GM12878 (cell line): ENCODE data around the gene LMBRD1. TPM values are rescaled to one million over a fixed set of nuclear protein-coding genes. Genes with fewer than 3 reads are reported as not detected.

Source experiments
- BHLHE40 ChIP-seq, 2 experiments: fragments of 450-650 bp in 1 of 2; IDR thresholded peaks; 2 replicates each; pipeline ENCODE4 v1.6.1; 2011 to 2017; ENCODE audit warnings: low read depth in 2 of 2, borderline replicate concordance in 1 of 2, improper control_type of control experiment in 1 of 2, low read length in 1 of 2, mild to moderate bottlenecking in 1 of 2
- DPF2 ChIP-seq: fragments of 450-650 bp; IDR thresholded peaks from 2 replicates; pipeline ENCODE4 v1.6.1; 2017; ENCODE audit warnings: mild to moderate bottlenecking
- ETV6 ChIP-seq, 2 experiments: fragments of 450-650 bp in 1 of 2; IDR thresholded peaks in 1 of 2; conservative IDR thresholded peaks in 1 of 2; 2 replicates each; pipeline ENCODE4 v1.6.1; 2014; ENCODE audit warnings: antibody characterized with exemption in 1 of 2, borderline replicate concordance in 1 of 2, low read depth in 1 of 2, mild to moderate bottlenecking in 1 of 2, moderate library complexity in 1 of 2
- FOXK2 ChIP-seq: fragments of 450-650 bp; IDR thresholded peaks from 2 replicates; pipeline ENCODE4 v1.6.1; 2017; ENCODE audit warnings: mild to moderate bottlenecking, moderate library complexity
- JUNB ChIP-seq: IDR thresholded peaks from 2 replicates; pipeline ENCODE4 v1.6.1; 2016; ENCODE audit warnings: antibody characterized with exemption, mild to moderate bottlenecking
- NFYA ChIP-seq: IDR thresholded peaks from 2 replicates; pipeline ENCODE4 v1.6.1; 2011; ENCODE audit warnings: low read depth, mild to moderate bottlenecking, low read length, improper control_type of control experiment, borderline replicate concordance
- NFYB ChIP-seq: IDR thresholded peaks from 2 replicates; pipeline ENCODE4 v1.6.1; 2011; ENCODE audit warnings: low read depth, mild to moderate bottlenecking, low read length, improper control_type of control experiment, moderate library complexity; ENCODE audit not compliant: insufficient read depth
- NR2F1 ChIP-seq: fragments of 450-650 bp; conservative IDR thresholded peaks from 2 replicates; pipeline ENCODE4 v1.6.1; 2017; ENCODE audit warnings: mild to moderate bottlenecking
- PAX5 ChIP-seq: IDR thresholded peaks from 2 replicates; pipeline ENCODE4 v1.6.1; 2011; ENCODE audit warnings: low read depth, low read length, borderline replicate concordance
- POU2F2 ChIP-seq: IDR thresholded peaks from 3 replicates; pipeline ENCODE4 v1.6.1; 2011; ENCODE audit warnings: low read depth, mild to moderate bottlenecking, low read length, borderline replicate concordance
- SMARCA5 ChIP-seq: fragments of 450-650 bp; IDR thresholded peaks from 2 replicates; pipeline ENCODE4 v1.6.1; 2017; ENCODE audit warnings: mild to moderate bottlenecking
- TCF12 ChIP-seq: IDR thresholded peaks from 2 replicates; pipeline ENCODE4 v1.6.1; 2011; ENCODE audit warnings: low read depth, mild to moderate bottlenecking, low read length
- YY1 ChIP-seq: IDR thresholded peaks from 2 replicates; pipeline ENCODE4 v1.6.1; 2011; ENCODE audit warnings: low read depth, mild to moderate bottlenecking, low read length
- ZNF207 ChIP-seq: fragments of 450-650 bp; IDR thresholded peaks from 2 replicates; pipeline ENCODE4 v1.6.1; 2014; ENCODE audit warnings: antibody characterized with exemption, mild to moderate bottlenecking, borderline replicate concordance
- ZNF622 ChIP-seq: fragments of 450-650 bp; IDR thresholded peaks from 2 replicates; pipeline ENCODE4 v1.6.1; 2017; ENCODE audit warnings: mild to moderate bottlenecking, inconsistent platforms
- polyA plus RNA-seq, 11 experiments: library from polyadenylated mRNA; depleted of rRNA in 4 of 11; unstranded in 6 of 11; stranded (reverse) in 5 of 11; fragments of >200 nt; fragmentation: Nextera tagmentation in 4 of 11; fragmentation: Illumina TruSeq in 1 of 11; extraction: Ambion mirVana in 4 of 11; extraction: Trizol in 1 of 11; gene quantifications; 1 replicate in 1 of 11; 2 replicates in 10 of 11; pipeline versions ENCODE4 v1.2.1 to v1.2.3, GENCODE V29; 2011 to 2016; ENCODE audit warnings: inconsistent platforms in 2 of 11, missing spikeins in 2 of 11, low read depth in 1 of 11
- total RNA-seq, 4 experiments: library from RNA; depleted of rRNA in 3 of 4; stranded (reverse); fragments of >200 nt in 3 of 4; fragmentation: Illumina TruSeq in 1 of 4; extraction: Trizol in 1 of 4; gene quantifications; 2 replicates each; pipeline versions ENCODE4 v1.2.1 to v1.2.3, GENCODE V29; 2013 to 2021
- TF ChIP-seq, protein P1 (sequence below): IDR thresholded peaks from 2 replicates; pipeline ENCODE4 v1.6.1; 2012; ENCODE audit warnings: low read depth, low read length, improper control_type of control experiment
- TF ChIP-seq, protein P2 (sequence below): fragments of 450-650 bp; IDR thresholded peaks from 2 replicates; pipeline ENCODE4 v1.6.1; 2017; ENCODE audit warnings: low read depth, mild to moderate bottlenecking, moderate library complexity
- TF ChIP-seq, protein P3 (sequence below): fragments of 450-650 bp; IDR thresholded peaks from 2 replicates; pipeline ENCODE4 v1.6.1; 2017; ENCODE audit warnings: mild to moderate bottlenecking, moderate library complexity
- TF ChIP-seq, protein P4 (sequence below): fragments of 450-650 bp; IDR thresholded peaks from 2 replicates; pipeline ENCODE4 v1.6.1; 2017; ENCODE audit warnings: mild to moderate bottlenecking, low read depth, inconsistent platforms; ENCODE audit not compliant: poor library complexity, severe bottlenecking
- TF ChIP-seq, protein P5 (sequence below): fragments of 450-650 bp; IDR thresholded peaks from 2 replicates; pipeline ENCODE4 v1.6.1; 2017; ENCODE audit warnings: mild to moderate bottlenecking

LMBRD1 gene
- total and polyA plus RNA-seq, 10 of the 15 experiments (the other 5 are each of a cell fraction or from before 2014, with no cell fraction given), result 20.0 to 82.1 (median 27.2) TPM

DNA sequence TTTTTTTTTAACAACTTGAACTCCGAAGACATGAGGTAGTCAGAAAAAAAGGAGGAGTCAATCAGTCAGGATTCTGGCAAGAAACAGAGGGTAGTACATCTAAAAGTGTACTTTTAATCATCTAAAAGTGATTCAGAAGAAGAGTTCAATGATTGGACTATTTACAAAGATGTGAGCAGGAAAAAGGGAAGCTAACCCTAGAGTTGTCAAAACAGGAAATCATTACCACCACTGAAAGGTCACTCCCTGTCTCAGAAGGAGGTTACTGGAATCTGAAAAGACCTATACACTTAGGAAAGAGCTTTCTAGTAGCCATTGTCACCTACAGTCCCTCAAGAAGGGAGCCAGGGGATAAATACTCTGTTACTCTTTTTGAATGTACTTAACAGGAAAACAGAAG is 16.7 kb upstream of the LMBRD1 start (continued):
- TF ChIP-seq, protein P1, sequence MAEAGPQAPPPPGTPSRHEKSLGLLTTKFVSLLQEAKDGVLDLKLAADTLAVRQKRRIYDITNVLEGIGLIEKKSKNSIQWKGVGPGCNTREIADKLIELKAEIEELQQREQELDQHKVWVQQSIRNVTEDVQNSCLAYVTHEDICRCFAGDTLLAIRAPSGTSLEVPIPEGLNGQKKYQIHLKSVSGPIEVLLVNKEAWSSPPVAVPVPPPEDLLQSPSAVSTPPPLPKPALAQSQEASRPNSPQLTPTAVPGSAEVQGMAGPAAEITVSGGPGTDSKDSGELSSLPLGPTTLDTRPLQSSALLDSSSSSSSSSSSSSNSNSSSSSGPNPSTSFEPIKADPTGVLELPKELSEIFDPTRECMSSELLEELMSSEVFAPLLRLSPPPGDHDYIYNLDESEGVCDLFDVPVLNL, result no peak
- TF ChIP-seq SMARCA5, result no peak
- TF ChIP-seq, protein P2, sequence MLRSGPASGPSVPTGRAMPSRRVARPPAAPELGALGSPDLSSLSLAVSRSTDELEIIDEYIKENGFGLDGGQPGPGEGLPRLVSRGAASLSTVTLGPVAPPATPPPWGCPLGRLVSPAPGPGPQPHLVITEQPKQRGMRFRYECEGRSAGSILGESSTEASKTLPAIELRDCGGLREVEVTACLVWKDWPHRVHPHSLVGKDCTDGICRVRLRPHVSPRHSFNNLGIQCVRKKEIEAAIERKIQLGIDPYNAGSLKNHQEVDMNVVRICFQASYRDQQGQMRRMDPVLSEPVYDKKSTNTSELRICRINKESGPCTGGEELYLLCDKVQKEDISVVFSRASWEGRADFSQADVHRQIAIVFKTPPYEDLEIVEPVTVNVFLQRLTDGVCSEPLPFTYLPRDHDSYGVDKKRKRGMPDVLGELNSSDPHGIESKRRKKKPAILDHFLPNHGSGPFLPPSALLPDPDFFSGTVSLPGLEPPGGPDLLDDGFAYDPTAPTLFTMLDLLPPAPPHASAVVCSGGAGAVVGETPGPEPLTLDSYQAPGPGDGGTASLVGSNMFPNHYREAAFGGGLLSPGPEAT, result peak; percentile 33; the same call in 1 of the 2 replicates
- peak in 1 of 2 experiments; percentile 53; a peak in 1 of 4 replicates for TF ChIP-seq ETV6 (conservative IDR thresholded peaks at IDR 0.05 in 1 of 2, IDR thresholded peaks at IDR 0.05 in 1 of 2; ENCODE audit: borderline replicate concordance in 1 of 2, low read depth in 1 of 2)
- no peak for TF ChIP-seq POU2F2
- TF ChIP-seq ZNF207, result no peak
- TF ChIP-seq NFYB, result no peak
- TF ChIP-seq, protein P3, sequence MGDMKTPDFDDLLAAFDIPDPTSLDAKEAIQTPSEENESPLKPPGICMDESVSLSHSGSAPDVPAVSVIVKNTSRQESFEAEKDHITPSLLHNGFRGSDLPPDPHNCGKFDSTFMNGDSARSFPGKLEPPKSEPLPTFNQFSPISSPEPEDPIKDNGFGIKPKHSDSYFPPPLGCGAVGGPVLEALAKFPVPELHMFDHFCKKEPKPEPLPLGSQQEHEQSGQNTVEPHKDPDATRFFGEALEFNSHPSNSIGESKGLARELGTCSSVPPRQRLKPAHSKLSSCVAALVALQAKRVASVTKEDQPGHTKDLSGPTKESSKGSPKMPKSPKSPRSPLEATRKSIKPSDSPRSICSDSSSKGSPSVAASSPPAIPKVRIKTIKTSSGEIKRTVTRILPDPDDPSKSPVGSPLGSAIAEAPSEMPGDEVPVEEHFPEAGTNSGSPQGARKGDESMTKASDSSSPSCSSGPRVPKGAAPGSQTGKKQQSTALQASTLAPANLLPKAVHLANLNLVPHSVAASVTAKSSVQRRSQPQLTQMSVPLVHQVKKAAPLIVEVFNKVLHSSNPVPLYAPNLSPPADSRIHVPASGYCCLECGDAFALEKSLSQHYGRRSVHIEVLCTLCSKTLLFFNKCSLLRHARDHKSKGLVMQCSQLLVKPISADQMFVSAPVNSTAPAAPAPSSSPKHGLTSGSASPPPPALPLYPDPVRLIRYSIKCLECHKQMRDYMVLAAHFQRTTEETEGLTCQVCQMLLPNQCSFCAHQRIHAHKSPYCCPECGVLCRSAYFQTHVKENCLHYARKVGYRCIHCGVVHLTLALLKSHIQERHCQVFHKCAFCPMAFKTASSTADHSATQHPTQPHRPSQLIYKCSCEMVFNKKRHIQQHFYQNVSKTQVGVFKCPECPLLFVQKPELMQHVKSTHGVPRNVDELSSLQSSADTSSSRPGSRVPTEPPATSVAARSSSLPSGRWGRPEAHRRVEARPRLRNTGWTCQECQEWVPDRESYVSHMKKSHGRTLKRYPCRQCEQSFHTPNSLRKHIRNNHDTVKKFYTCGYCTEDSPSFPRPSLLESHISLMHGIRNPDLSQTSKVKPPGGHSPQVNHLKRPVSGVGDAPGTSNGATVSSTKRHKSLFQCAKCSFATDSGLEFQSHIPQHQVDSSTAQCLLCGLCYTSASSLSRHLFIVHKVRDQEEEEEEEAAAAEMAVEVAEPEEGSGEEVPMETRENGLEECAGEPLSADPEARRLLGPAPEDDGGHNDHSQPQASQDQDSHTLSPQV, result no peak
- TF ChIP-seq, protein P4, sequence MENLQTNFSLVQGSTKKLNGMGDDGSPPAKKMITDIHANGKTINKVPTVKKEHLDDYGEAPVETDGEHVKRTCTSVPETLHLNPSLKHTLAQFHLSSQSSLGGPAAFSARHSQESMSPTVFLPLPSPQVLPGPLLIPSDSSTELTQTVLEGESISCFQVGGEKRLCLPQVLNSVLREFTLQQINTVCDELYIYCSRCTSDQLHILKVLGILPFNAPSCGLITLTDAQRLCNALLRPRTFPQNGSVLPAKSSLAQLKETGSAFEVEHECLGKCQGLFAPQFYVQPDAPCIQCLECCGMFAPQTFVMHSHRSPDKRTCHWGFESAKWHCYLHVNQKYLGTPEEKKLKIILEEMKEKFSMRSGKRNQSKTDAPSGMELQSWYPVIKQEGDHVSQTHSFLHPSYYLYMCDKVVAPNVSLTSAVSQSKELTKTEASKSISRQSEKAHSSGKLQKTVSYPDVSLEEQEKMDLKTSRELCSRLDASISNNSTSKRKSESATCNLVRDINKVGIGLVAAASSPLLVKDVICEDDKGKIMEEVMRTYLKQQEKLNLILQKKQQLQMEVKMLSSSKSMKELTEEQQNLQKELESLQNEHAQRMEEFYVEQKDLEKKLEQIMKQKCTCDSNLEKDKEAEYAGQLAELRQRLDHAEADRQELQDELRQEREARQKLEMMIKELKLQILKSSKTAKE, result peak; percentile 33
- TF ChIP-seq FOXK2, result no peak
- TF ChIP-seq JUNB, result peak; percentile 68
- no peak for TF ChIP-seq BHLHE40 (IDR thresholded peaks at IDR 0.05; ENCODE audit: borderline replicate concordance in 1 of 2, low read depth in 2 of 2, low read length in 1 of 2)
- no peak for TF ChIP-seq PAX5
- TF ChIP-seq ZNF622, result no peak
- no peak for TF ChIP-seq TCF12
- peak; percentile 84 for TF ChIP-seq NR2F1
- TF ChIP-seq, protein P5, sequence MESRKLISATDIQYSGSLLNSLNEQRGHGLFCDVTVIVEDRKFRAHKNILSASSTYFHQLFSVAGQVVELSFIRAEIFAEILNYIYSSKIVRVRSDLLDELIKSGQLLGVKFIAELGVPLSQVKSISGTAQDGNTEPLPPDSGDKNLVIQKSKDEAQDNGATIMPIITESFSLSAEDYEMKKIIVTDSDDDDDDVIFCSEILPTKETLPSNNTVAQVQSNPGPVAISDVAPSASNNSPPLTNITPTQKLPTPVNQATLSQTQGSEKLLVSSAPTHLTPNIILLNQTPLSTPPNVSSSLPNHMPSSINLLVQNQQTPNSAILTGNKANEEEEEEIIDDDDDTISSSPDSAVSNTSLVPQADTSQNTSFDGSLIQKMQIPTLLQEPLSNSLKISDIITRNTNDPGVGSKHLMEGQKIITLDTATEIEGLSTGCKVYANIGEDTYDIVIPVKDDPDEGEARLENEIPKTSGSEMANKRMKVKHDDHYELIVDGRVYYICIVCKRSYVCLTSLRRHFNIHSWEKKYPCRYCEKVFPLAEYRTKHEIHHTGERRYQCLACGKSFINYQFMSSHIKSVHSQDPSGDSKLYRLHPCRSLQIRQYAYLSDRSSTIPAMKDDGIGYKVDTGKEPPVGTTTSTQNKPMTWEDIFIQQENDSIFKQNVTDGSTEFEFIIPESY, result no peak
- TF ChIP-seq YY1, result no peak
- peak; percentile 56 for TF ChIP-seq DPF2
- no peak for TF ChIP-seq NFYA
